Measurements from ENCODE around the gene NAA25.
A peak's percentile ranks its signal among the peaks of the same experiment; 100 is the strongest.

NAA25 gene

DNA sequence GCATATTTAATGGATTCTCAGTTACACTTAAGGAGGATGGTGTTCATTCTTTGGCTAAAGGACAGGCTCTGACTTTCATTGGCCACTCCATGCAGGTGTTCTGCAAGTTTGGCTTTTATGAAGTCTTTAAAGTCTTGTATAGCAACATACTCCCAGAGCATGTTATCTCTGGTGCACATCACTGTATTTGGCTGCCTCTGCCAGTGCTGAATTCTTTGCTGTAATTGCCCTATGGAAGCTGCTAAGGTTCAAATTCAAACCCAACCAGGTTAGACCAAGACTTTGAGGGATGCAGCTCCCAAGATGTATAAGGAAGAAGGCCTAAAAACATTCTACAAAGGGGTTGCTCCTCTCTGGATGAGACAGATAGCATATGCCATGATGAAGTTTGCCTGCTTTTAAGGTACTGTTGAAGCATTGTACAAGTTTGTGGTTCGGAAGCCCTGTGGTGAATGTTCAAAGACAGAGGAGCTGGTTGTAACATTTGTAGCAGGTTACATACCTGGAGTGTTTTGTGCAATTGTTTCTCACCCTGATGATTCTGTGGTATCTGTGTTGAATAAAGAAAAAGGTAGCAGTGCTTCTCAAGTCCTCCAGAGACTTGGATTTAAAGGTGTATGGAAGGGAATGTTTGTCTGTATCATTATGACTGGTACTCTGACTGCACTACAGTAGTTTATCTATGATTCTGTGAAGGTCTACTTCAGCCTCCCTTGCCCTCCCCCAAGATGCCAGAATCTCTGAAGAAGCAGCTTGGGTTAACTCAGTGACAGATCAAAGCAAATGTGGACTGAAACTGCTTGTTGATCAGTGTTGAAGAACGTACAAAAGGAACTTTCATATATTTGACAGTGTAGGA, 115.1 kb downstream of the NAA25 start:
- H3K4me3 Mint-ChIP-seq = peak overlapping the region; percentile 80 to 90
- no peaks in the 10 kb centered on the region for H3K9me3 Mint-ChIP-seq
- H3K27ac Mint-ChIP-seq = peak overlapping the region in 1 of 2 donors; percentile 72
- peak; percentile 87 for ATAC-seq
- peaks cover 64% of the 10 kb centered on the region for H3K4me1 Mint-ChIP-seq
- no peaks in the 10 kb centered on the region for H3K27me3 Mint-ChIP-seq
- DNase-seq = peak in 1 of 2 donors; percentile 37

DNA sequence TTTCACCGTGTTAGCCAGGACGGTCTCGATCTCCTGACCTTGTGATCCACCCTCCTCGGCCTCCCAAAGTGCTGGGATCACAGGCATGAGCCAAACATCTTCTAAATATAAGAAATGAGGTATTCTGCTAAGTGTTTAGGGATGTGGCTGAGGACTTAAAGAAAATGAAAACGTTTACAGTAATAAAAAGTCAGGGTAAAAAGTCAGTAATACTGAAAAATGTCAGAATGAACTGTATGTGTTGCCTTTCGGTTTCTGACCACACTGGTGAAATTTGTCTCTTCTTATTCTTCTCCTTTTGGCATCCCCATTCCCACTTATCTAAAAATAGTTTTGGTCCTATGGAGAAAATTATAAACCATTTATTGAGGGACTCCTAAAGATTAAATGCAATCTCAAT, 116.1 kb downstream of the NAA25 start:
- peak; percentile 54 for ATAC-seq
- no peak for DNase-seq
- Mint-ChIP-seq H3K27ac (peak overlapping the region in 1 of 2 donors; percentile 82), H3K4me1 (peaks cover 62% of the 10 kb centered on the region), H3K4me3 (peak overlapping the region; percentile 28 to 53), H3K27me3 (no peaks in the 10 kb centered on the region), H3K9me3 (no peaks in the 10 kb centered on the region)

DNA sequence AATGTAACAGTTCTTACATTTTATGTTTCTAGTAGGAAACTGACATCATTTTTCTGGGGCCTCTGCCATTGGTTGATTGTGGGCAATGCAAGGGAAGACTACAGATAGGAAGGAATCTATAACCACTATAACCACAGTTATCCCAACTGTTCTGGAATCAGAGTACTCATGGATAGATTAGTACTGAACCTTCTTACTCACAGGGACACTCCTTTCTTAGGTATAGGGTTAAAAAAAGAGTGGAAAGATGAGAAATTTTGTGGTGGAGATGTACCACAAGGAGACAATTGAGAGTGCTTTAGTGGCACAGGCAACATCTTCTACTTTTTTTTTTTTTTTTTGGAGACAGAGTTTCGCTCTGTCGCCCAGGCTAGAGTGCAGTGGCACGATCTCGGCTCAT, 116.6 kb downstream of the NAA25 start:
- no peaks in the 10 kb centered on the region for H3K27me3 Mint-ChIP-seq
- no peaks in the 10 kb centered on the region for H3K9me3 Mint-ChIP-seq
- peaks cover 57% of the 10 kb centered on the region for H3K4me1 Mint-ChIP-seq
- DNase-seq (no peak), ATAC-seq (peak; percentile 44)
- peak overlapping the region; percentile 77 to 82 for H3K27ac Mint-ChIP-seq
- peak overlapping the region; percentile 53 to 63 for H3K4me3 Mint-ChIP-seq

DNA sequence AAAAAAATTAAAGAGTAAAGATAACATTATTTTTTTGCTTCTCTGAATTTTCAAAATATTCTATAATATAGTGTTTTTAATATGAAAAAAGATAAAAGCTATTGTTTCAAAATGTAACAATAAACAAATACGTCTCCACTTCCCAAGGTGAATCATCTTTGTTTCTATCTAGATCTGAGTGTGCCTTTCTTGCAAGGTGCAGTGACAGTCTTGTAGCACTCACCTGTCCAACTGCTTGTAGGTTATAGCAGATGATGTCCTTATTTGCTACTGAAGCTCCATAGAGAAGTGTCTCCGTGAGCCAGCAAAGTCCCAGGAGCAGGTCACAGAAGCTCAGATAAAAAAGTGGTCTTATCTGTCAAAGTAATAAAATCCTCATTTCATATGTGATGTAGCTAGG, 117.0 kb downstream of the NAA25 start:
- Mint-ChIP-seq H3K27me3 (no peaks in the 10 kb centered on the region), H3K27ac (no peak overlapping the region), H3K4me1 (peaks cover 53% of the 10 kb centered on the region), H3K9me3 (no peaks in the 10 kb centered on the region), H3K4me3 (peak overlapping the region; percentile 53 to 63)
- no peak for DNase-seq
- ATAC-seq = peak; percentile 52

DNA sequence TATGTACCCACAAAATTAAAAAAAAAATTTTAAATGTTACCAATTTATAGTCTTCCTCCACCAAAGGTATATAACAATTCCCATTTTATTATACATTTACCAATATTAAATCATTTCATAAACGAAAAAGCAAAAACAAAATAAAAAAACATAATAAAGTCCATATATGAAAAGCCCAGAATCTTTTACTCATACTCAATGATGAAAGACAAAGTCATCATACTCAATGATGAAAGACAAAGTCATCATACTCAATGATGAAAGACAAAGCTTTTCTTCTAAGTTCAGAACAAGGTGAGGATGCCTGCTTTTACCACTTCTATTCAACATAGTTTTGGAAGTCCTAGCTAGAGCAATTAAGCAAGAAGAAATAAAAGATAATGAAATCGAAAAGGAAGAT, 123.8 kb downstream of the NAA25 start:
- Mint-ChIP-seq H3K4me1 (peaks cover 4% of the 10 kb centered on the region), H3K4me3 (no peak overlapping the region), H3K27ac (peak overlapping the region; percentile 65 to 67), H3K9me3 (no peaks in the 10 kb centered on the region), H3K27me3 (no peaks in the 10 kb centered on the region)
- ATAC-seq (no peak), DNase-seq (no peak)

DNA sequence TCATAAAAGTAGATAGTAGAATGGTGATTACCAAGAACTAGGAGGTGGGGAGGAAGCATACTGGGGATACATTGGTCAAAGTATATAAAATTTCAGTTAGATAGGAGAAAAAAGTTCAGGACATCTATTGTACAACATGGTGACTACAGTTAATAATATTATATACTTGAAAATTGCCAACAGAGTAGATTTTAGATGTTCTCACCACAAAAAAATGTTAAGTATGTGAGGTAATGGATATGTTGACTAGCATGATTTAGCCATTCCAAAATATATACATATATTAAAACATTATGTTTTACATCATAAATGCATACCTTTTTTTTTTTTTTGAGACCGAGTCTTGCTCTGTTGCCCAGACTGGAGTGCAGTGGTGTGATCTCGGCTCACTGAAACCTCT, 126.6 kb downstream of the NAA25 start:
- Mint-ChIP-seq H3K27me3 (no peaks in the 10 kb centered on the region), H3K4me1 (peaks cover 2% of the 10 kb centered on the region), H3K27ac (no peak overlapping the region), H3K9me3 (no peaks in the 10 kb centered on the region), H3K4me3 (no peak overlapping the region)
- ATAC-seq (no peak), DNase-seq (no peak)

DNA sequence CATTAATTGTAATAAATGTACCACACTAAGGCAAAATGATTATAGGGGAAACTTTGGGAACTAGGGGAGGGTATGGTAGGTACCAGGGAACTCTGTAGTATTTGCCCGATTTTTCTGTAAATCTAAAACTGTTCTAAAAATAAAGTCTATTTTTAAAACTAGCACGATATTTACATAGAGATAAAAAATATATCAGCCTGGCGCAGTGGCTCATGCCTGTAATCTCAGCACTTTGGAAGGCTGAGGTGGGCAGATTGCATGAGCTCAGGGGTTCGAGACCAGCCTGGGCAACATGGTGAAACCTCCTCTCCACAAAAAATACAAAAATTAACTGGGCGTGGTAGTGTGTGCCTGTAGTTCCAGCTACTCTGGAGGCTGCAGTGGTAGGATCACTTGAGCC, 128.0 kb downstream of the NAA25 start:
- Mint-ChIP-seq H3K27me3 (no peaks in the 10 kb centered on the region), H3K4me1 (peaks cover 7% of the 10 kb centered on the region), H3K27ac (no peak overlapping the region), H3K9me3 (no peaks in the 10 kb centered on the region), H3K4me3 (no peak overlapping the region)
- no peak for ATAC-seq
- DNase-seq = no peak

DNA sequence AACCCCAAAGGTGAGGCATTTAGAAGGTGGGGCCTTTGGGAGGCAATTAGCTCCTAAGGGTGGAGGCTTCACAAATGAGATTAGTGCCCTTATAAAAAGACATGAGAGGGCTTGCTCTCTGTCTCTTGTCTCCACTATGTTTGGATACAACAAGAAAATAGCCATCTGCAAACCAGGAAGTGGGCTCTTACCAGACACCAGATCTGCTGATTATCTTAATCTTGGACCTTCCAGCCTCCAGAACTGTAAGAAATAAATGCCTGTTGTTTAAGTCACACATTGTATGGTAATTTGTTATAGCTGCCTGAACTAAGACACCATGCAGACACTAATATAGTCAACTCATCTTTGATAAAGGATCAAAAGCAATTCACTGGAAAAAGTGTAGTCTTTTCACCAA, 130.0 kb downstream of the NAA25 start:
- ATAC-seq = no peak
- H3K4me1 Mint-ChIP-seq = peaks cover 7% of the 10 kb centered on the region
- no peak overlapping the region for H3K27ac Mint-ChIP-seq

DNA sequence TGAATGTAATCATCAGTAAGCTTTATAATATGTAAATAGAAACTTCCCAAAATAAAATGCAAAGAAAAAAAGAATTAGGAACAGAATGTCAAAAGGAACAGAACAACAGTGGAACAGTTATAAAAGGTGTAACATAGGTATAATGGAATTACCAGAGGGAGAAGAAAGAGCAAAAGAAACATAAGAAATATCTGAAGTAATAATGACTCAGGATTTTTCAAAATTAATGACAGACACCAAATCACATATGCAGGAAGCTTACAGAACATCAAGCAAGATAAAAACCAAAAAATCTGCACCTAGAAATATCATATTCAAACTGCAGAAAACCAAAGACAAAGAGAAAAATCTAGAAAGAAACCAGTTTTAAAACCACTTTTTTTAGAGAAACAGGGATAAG, 131.7 kb downstream of the NAA25 start:
- DNase-seq (no peak), ATAC-seq (no peak)
- Mint-ChIP-seq H3K9me3 (no peaks in the 10 kb centered on the region), H3K4me3 (no peak overlapping the region), H3K27ac (peak overlapping the region in 1 of 2 donors; percentile 78), H3K27me3 (no peaks in the 10 kb centered on the region), H3K4me1 (peaks cover 7% of the 10 kb centered on the region)

More for the DNA sequence above, 130.0 kb downstream of the NAA25 start:
- no peaks in the 10 kb centered on the region for H3K27me3 Mint-ChIP-seq
- DNase-seq = no peak
- no peaks in the 10 kb centered on the region for H3K9me3 Mint-ChIP-seq
- H3K4me3 Mint-ChIP-seq = no peak overlapping the region
